HepG2 (cell line): Measurements from ENCODE around the gene FETUB. TPM values are rescaled to one million over a fixed set of nuclear protein-coding genes. Genes with fewer than 3 reads are reported as not detected.

Experiments used
- ATAC-seq: fragments of 200-7000 bp; cut with Tn5 transposase; 3 replicates; pipeline ENCODE4 v1.9.1; 2020; ENCODE audit warnings: mild to moderate bottlenecking, moderate library complexity
- BruUV-seq: library from RNA; stranded (reverse); fragments of 400-500 nt; replicated peaks from 2 replicates; lab custom pipeline; 2021; lab: Mats Ljungman, UMichigan
- CTCF ChIA-PET: fragments of 300-600 bp; formaldehyde crosslinking; extraction: SDS; loops from one replicate; lab custom pipeline; 2021; ENCODE audit warnings: low total read pairs, inconsistent platforms, low intra/inter-chr PET ratio; lab: Yijun Ruan, JAX
- POLR2A ChIA-PET: fragments of 350-600 bp; sonication (Branson Sonifier 250); formaldehyde crosslinking; loops from one replicate; lab custom pipeline; 2020; ENCODE audit warnings: antibody characterized with exemption, inconsistent platforms; lab: Yijun Ruan, JAX
- DNase-seq: peaks from one replicate; pipeline ENCODE4 v3.0.0-alpha.2; 2015; ENCODE audit warnings: low spot score
- FAIRE-seq: peaks from 3 replicates; lab custom pipeline; 2011; peaks lifted over from hg19 to GRCh38; lab: Jason Lieb, UNC
- H2AFZ ChIP-seq: one replicate; pipeline ENCODE4 v1.6.1; 2011; ENCODE audit warnings: low read length, inconsistent platforms
- H3K27ac ChIP-seq: fragments of 300-600 bp; 3 replicates; pipeline ENCODE4 v1.8.0; 2011; ENCODE audit warnings: mixed run types, mild to moderate bottlenecking, mixed read lengths, low read length, inconsistent platforms; ENCODE audit not compliant: insufficient read depth; ENCODE audit errors: extremely low read length
- H3K27me3 ChIP-seq, 2 experiments: fragments of 200-600 bp in 1 of 2; 2 replicates in 1 of 2; 3 replicates in 1 of 2; pipeline versions ENCODE4 v1.6.0 to v1.8.0; 2011; ENCODE audit warnings: low read length in 2 of 2, mild to moderate bottlenecking in 2 of 2, moderate library complexity in 2 of 2, inconsistent platforms in 1 of 2; ENCODE audit not compliant: insufficient read depth in 2 of 2, control insufficient read depth in 1 of 2
- H3K36me3 ChIP-seq, 2 experiments: fragments of 200-600 bp in 1 of 2; replicated peaks in 1 of 2; 2 replicates in 1 of 2; 3 replicates in 1 of 2; pipeline versions ENCODE4 v1.5.1 to v1.8.0; 2011; ENCODE audit warnings: low read length in 2 of 2, inconsistent platforms in 1 of 2; ENCODE audit not compliant: insufficient read depth in 2 of 2, control insufficient read depth in 1 of 2
- H3K4me1 ChIP-seq: 2 replicates; pipeline ENCODE4 v1.5.1; 2012; ENCODE audit warnings: low read length, inconsistent platforms; ENCODE audit not compliant: insufficient read depth
- H3K4me2 ChIP-seq: 2 replicates; pipeline ENCODE4 v1.6.0; 2011; ENCODE audit warnings: low read depth, low read length, inconsistent platforms
- H3K4me3 ChIP-seq, 3 experiments: fragments of 200-600 bp in 1 of 3; sonication (generic), shearing (Covaris generic) in 1 of 3; replicated peaks in 1 of 3; 2 replicates each; pipeline ENCODE4 v1.5.1; 2011 to 2016; ENCODE audit warnings: low read length in 3 of 3, inconsistent platforms in 2 of 3, low read depth in 2 of 3, mild to moderate bottlenecking in 2 of 3, control low read depth in 1 of 3, mixed read lengths in 1 of 3; ENCODE audit not compliant: insufficient read depth in 1 of 3
- H3K79me2 ChIP-seq: one replicate; pipeline ENCODE4 v1.6.1; 2011; ENCODE audit warnings: low read length, inconsistent platforms; ENCODE audit not compliant: insufficient read depth
- H3K9ac ChIP-seq: 2 replicates; pipeline ENCODE4 v1.6.0; 2011; ENCODE audit warnings: mild to moderate bottlenecking, low read depth, low read length, inconsistent platforms; ENCODE audit not compliant: insufficient read depth
- H3K9me3 ChIP-seq: 2 replicates; pipeline ENCODE4 v1.5.1; 2012; ENCODE audit warnings: mild to moderate bottlenecking, low read length
- H4K20me1 ChIP-seq: 2 replicates; pipeline ENCODE4 v1.6.0; 2011; ENCODE audit warnings: inconsistent platforms, mild to moderate bottlenecking, low read length, moderate library complexity; ENCODE audit not compliant: insufficient read depth
- HOMEZ ChIP-seq: IDR thresholded peaks from 2 replicates; pipeline ENCODE4 v1.6.1; 2016; ENCODE audit warnings: low read depth
- KDM6A ChIP-seq: IDR thresholded peaks from 2 replicates; pipeline ENCODE4 v1.6.1; 2016; ENCODE audit warnings: low read depth
- SIN3B ChIP-seq: fragments of 150-350 bp; IDR thresholded peaks from 2 replicates; pipeline ENCODE4 v1.6.1; 2014; ENCODE audit warnings: low read length
- ZBTB8A ChIP-seq: sonication (generic); formaldehyde crosslinking; IDR thresholded peaks from 2 replicates; pipeline ENCODE4 v1.4.0; 2020; ENCODE audit warnings: mild to moderate bottlenecking, low read depth, missing genetic modification reagents, borderline replicate concordance
- ZNF12 ChIP-seq: sonication (generic); formaldehyde crosslinking; IDR thresholded peaks from 2 replicates; pipeline ENCODE4 v1.5.0; 2020; ENCODE audit warnings: missing genetic modification reagents
- ZNF317 ChIP-seq: sonication (generic); formaldehyde crosslinking; IDR thresholded peaks from 2 replicates; pipeline ENCODE4 v1.5.0; 2020; ENCODE audit warnings: mild to moderate bottlenecking, missing genetic modification reagents
- ZNF768 ChIP-seq: sonication (generic); formaldehyde crosslinking; IDR thresholded peaks from 2 replicates; pipeline ENCODE4 v1.4.0; 2020; ENCODE audit warnings: missing genetic modification reagents
- ZNF773 ChIP-seq: sonication (generic); formaldehyde crosslinking; IDR thresholded peaks from 2 replicates; pipeline ENCODE4 v1.4.0; 2020; ENCODE audit warnings: missing genetic modification reagents, borderline replicate concordance
- ZNF780A ChIP-seq: sonication (generic); formaldehyde crosslinking; IDR thresholded peaks from 2 replicates; pipeline ENCODE4 v1.8.0; 2022; ENCODE audit warnings: mild to moderate bottlenecking, missing genetic modification reagents, moderate library complexity
- WGBS: methylation state at CpG from one replicate; pipeline ENCODE4 v1.1.6; 2017; ENCODE audit warnings: low lambda C conversion rate; 5-methylcytosine and 5-hydroxymethylcytosine counted together
- in situ Hi-C: cut with HindIII; loops from 2 replicates; pipeline ENCODE4 v1.10.0; 2017; ENCODE audit warnings: low pct_unique_long_range_greater_than_20kb; ENCODE audit not compliant: extremely low pct_ligation_motif_present
- intact Hi-C: fragments of 100-400 bp; cut with micrococcal nuclease; formaldehyde crosslinking; loops from one replicate; pipeline ENCODE4 v1.10.0; 2022; ENCODE audit not compliant: unreplicated experiment
- polyA plus RNA-seq, 8 experiments: library from polyadenylated mRNA; depleted of rRNA in 3 of 8; stranded (reverse) in 7 of 8; unstranded in 1 of 8; fragments of >200 nt; fragmentation: Illumina TruSeq in 4 of 8; extraction: Trizol in 4 of 8; gene quantifications; 2 replicates each; pipeline versions ENCODE4 v1.2.1 to v1.2.3, GENCODE V29; 2011 to 2016; ENCODE audit warnings: low read depth in 4 of 8, missing spikeins in 1 of 8, mixed read lengths in 1 of 8; ENCODE audit not compliant: insufficient read depth in 1 of 8
- total RNA-seq, 5 experiments: library from RNA; depleted of rRNA; stranded (reverse); fragments of >200 nt; fragmentation: Illumina TruSeq; extraction: Trizol; gene quantifications; 2 replicates each; pipeline ENCODE4 v1.2.3, GENCODE V29; 2016; ENCODE audit warnings: low read depth in 1 of 5

FETUB gene
- total and polyA plus RNA-seq, 2 of the 13 experiments (the other 11 are each of a cell fraction or from before 2014, with no cell fraction given): 2.1 to 4.4 TPM

- TF ChIP-seq ZBTB8A (no peak), ZNF12 (CRISPR knock-in tag) (no peak)
- TF ChIP-seq, all 625 proteins: peak for 0
Measured at GRCh38 chr3:186640929-186641328, 730 bp downstream of the FETUB start (continued).

GRCh38 chr3:186642014-186642413, 1.8 kb downstream of the FETUB start:
- no peaks in the 10 kb centered on the region for H3K27me3 ChIP-seq
- H3K79me2 ChIP-seq: no peaks in the 10 kb centered on the region
- no peak overlapping the region for H3K4me3 ChIP-seq
- in situ Hi-C loops: no loop called here
- H4K20me1 ChIP-seq: no peaks in the 10 kb centered on the region
- H3K9ac ChIP-seq: no peak overlapping the region
- TF ChIP-seq HOMEZ (CRISPR knock-in tag) (no peak), KDM6A (no peak)
- H3K9me3 ChIP-seq: no peaks in the 10 kb centered on the region
- H3K4me2 ChIP-seq: no peak overlapping the region
- ATAC-seq (no peak), DNase-seq (no peak), FAIRE-seq (no peak)
- H3K4me1 ChIP-seq: peaks cover 20% of the 10 kb centered on the region
- 69% methylated on average over 3 of the region's 3 CpGs for WGBS
- ChIA-PET POLR2A (no interaction called here), CTCF (no interaction called here)
- intact Hi-C loops: no loop called here
- no peak overlapping the region for H2AFZ ChIP-seq
- H3K27ac ChIP-seq: no peak overlapping the region
- no peaks in the 10 kb centered on the region for H3K36me3 ChIP-seq
- BruUV-seq: no TSS peak

- H3K9ac ChIP-seq: no peak overlapping the region
- FAIRE-seq: no peak
- TF ChIP-seq ZNF780A (no peak), ZNF773 (CRISPR knock-in tag) (no peak), ZNF317 (CRISPR knock-in tag) (no peak), ZNF768 (CRISPR knock-in tag) (no peak), SIN3B (no peak)
- in situ Hi-C loops (no loop called here), intact Hi-C loops (no loop called here)
- WGBS: 95% methylated on average over 1 of the region's 1 CpG
- no peak overlapping the region for H3K4me3 ChIP-seq
- no peaks in the 10 kb centered on the region for H3K9me3 ChIP-seq
- H3K27me3 ChIP-seq: no peaks in the 10 kb centered on the region
- H4K20me1 ChIP-seq: no peaks in the 10 kb centered on the region
- no peaks in the 10 kb centered on the region for H3K79me2 ChIP-seq
- BruUV-seq: no TSS peak
- ATAC-seq: no peak
- peaks cover 14% of the 10 kb centered on the region for H3K4me1 ChIP-seq
- no peak overlapping the region for H3K4me2 ChIP-seq
- no peak for DNase-seq
- ChIA-PET CTCF (no interaction called here), POLR2A (no interaction called here)
- no peak overlapping the region for H3K27ac ChIP-seq
- H2AFZ ChIP-seq: no peak overlapping the region
- H3K36me3 ChIP-seq: no peaks in the 10 kb centered on the region
Measured at GRCh38 chr3:186643493-186643892, 3.3 kb downstream of the FETUB start.
